Activated gamma-delta T cell (primary cell): ENCODE measurements around the gene OR6B1.
"Not testable (repeated sequence)": the region's sequence is repeated elsewhere in the genome, so short reads cannot be mapped to it uniquely, and the experiment has no call there.

ENCODE experiments used
- DNase-seq: peaks from one replicate; lab custom pipeline; 2025; lab: John Stamatoyannopoulos, UW

OR6B1 gene

GRCh38 chr7:144038887-144039286, 38.8 kb downstream of the OR6B1 start:
- DNase-seq, result no peak

- DNase-seq, result no peak
These were observed 48.5 kb downstream of the OR6B1 start, which contains the start of gene OR2A5 for GRCh38 chr7:144048648-144049047. Gene OR2A5, plus strand, starts transcription at chr7:144048948. Its CDS starts 1,454 bp downstream, at chr7:144050402.

GRCh38 chr7:144049491-144049890, 49.4 kb downstream of the OR6B1 start:
- DNase-seq, result no peak

GRCh38 chr7:144050093-144050492, 50.0 kb downstream of the OR6B1 start:
- no peak for DNase-seq

GRCh38 chr7:144050884-144051283, 50.8 kb downstream of the OR6B1 start:
- not testable (repeated sequence) for DNase-seq

GRCh38 chr7:144057954-144058353, 57.8 kb downstream of the OR6B1 start:
- DNase-seq, result no peak
